ENCODE results near the gene KCTD15. TPM values are rescaled to one million over a fixed set of nuclear protein-coding genes. Genes with fewer than 3 reads are reported as not detected.

Gene KCTD15
- total and polyA plus RNA-seq, 8 donors: 14.1 to 172 (median 30.1) TPM

GRCh38 chr19:33844478-33844877 is 47.8 kb downstream of the KCTD15 start:
- Histone ChIP-seq H3K4me1 (no peaks in the 10 kb centered on the region), H3K27ac (no peak overlapping the region)

GRCh38 chr19:33845498-33845897 is 48.8 kb downstream of the KCTD15 start:
- 69 to 79% (median 75%) methylated on average over 2 of the region's 2 CpGs for WGBS, 5 donors
- no peak overlapping the region for H3K27ac ChIP-seq
- DNase-seq: no peak
- peaks cover 0 to 15% (median 0%) of the 10 kb centered on the region in 3 donors for H3K27me3 ChIP-seq
- H3K9me3 ChIP-seq: no peaks in the 10 kb centered on the region
- no peaks in the 10 kb centered on the region for H3K4me1 ChIP-seq
- TF ChIP-seq POLR2AphosphoS5 (IDR thresholded peaks at IDR 0.05): no peak
- TF ChIP-seq CTCF (IDR thresholded peaks at IDR 0.05): no peak
- TF ChIP-seq POLR2A (IDR thresholded peaks at IDR 0.05): no peak
- no peak for TF ChIP-seq EP300 (IDR thresholded peaks at IDR 0.05)
- intact Hi-C loops (cut with DNase I; ENCODE audit: low total_unique reads): no loop called here
- no peaks in the 10 kb centered on the region for H3K36me3 ChIP-seq
- H3K4me3 ChIP-seq: no peak overlapping the region

More at GRCh38 chr19:33844478-33844877, 47.8 kb downstream of the KCTD15 start:
- Histone ChIP-seq H3K9me3 (no peaks in the 10 kb centered on the region), H3K4me3 (no peak overlapping the region), H3K27me3 (peaks cover 0 to 15% (median 0%) of the 10 kb centered on the region in 3 donors), H3K36me3 (no peaks in the 10 kb centered on the region)
- 71 to 88% (median 77%) methylated on average over 3 of the region's 3 CpGs for WGBS, 5 donors
- TF ChIP-seq EP300 (IDR thresholded peaks at IDR 0.05) (no peak), POLR2A (IDR thresholded peaks at IDR 0.05) (no peak), CTCF (IDR thresholded peaks at IDR 0.05) (no peak), POLR2AphosphoS5 (IDR thresholded peaks at IDR 0.05) (no peak)
- no peak for DNase-seq
- intact Hi-C loops (cut with DNase I; ENCODE audit: low total_unique reads): no loop called here

- H3K4me1 ChIP-seq: no peaks in the 10 kb centered on the region
- 81 to 100% (median 91%) methylated on average over 2 to 5 of the region's 5 CpGs for WGBS, 5 donors
- H3K4me3 ChIP-seq: no peak overlapping the region
- no peaks in the 10 kb centered on the region for H3K27me3 ChIP-seq
- H3K36me3 ChIP-seq: no peaks in the 10 kb centered on the region
- no peak for TF ChIP-seq CTCF (IDR thresholded peaks at IDR 0.05)
- TF ChIP-seq POLR2AphosphoS5 (IDR thresholded peaks at IDR 0.05): no peak
- no peak for TF ChIP-seq POLR2A (IDR thresholded peaks at IDR 0.05)
- no peak for TF ChIP-seq EP300 (IDR thresholded peaks at IDR 0.05)
- H3K9me3 ChIP-seq: peaks cover 0 to 11% (median 0%) of the 10 kb centered on the region in 4 donors
- intact Hi-C loops (cut with DNase I; ENCODE audit: low total_unique reads): no loop called here
- H3K27ac ChIP-seq: no peak overlapping the region
- DNase-seq: no peak
Measured at GRCh38 chr19:33849551-33850147, 53.0 kb downstream of the KCTD15 start.

- Histone ChIP-seq H3K9me3 (no peaks in the 10 kb centered on the region), H3K27ac (no peak overlapping the region), H3K4me3 (no peak overlapping the region), H3K36me3 (no peaks in the 10 kb centered on the region), H3K27me3 (no peaks in the 10 kb centered on the region), H3K4me1 (no peaks in the 10 kb centered on the region)
- intact Hi-C loops (cut with DNase I; ENCODE audit: low total_unique reads): no loop called here
- TF ChIP-seq POLR2AphosphoS5 (IDR thresholded peaks at IDR 0.05): no peak
- no peak for DNase-seq
- 80 to 89% (median 86%) methylated on average over 16 to 17 of the region's 17 CpGs for WGBS, 5 donors
Measured at GRCh38 chr19:33859016-33859415, 62.3 kb downstream of the KCTD15 start.

GRCh38 chr19:33860312-33861090 is 63.8 kb downstream of the KCTD15 start:
- no peaks in the 10 kb centered on the region for H3K27me3 ChIP-seq
- no peak overlapping the region for H3K4me3 ChIP-seq
- H3K36me3 ChIP-seq: no peaks in the 10 kb centered on the region
- WGBS, 5 donors: 77 to 87% (median 79%) methylated on average over 10 of the region's 10 CpGs
- H3K4me1 ChIP-seq: no peaks in the 10 kb centered on the region
- TF ChIP-seq EP300 (IDR thresholded peaks at IDR 0.05) (no peak), POLR2A (IDR thresholded peaks at IDR 0.05) (no peak), CTCF (IDR thresholded peaks at IDR 0.05) (no peak), POLR2AphosphoS5 (IDR thresholded peaks at IDR 0.05) (no peak)
- H3K27ac ChIP-seq: no peak overlapping the region
- intact Hi-C loops (cut with DNase I; ENCODE audit: low total_unique reads): no loop called here
- H3K9me3 ChIP-seq: no peaks in the 10 kb centered on the region
- DNase-seq: no peak

All from stomach (tissue), 9 donors.